RWPE2 (cell line): Measurements from ENCODE around the gene ANKRD50.
A peak's percentile ranks its signal among the peaks of the same experiment; 100 is the strongest.

Source experiments
- ATAC-seq: fragments of 200-7000 bp; cut with Tn5 transposase; 3 replicates; pipeline ENCODE4 v1.9.1; 2021; ENCODE audit warnings: low read depth
- DNase-seq: peaks from one replicate; pipeline ENCODE4 v3.0.0-alpha.2; 2020; ENCODE audit warnings: low spot score
- H3K27ac ChIP-seq: fragments of 450-650 bp; 2 replicates; pipeline ENCODE4 v1.5.1; 2017; ENCODE audit warnings: mild to moderate bottlenecking; ENCODE audit not compliant: poor library complexity, severe bottlenecking
- H3K27me3 ChIP-seq: fragments of 250-450 bp; sonication (Bioruptor Pico); 2 replicates; pipeline ENCODE4 v1.5.1; 2021; ENCODE audit warnings: mild to moderate bottlenecking, moderate library complexity; ENCODE audit not compliant: insufficient read depth, poor library complexity, severe bottlenecking
- H3K36me3 ChIP-seq: fragments of 250-450 bp; sonication (Bioruptor Pico); 2 replicates; pipeline ENCODE4 v1.5.1; 2020; ENCODE audit warnings: low read depth, mild to moderate bottlenecking, moderate library complexity
- H3K4me1 ChIP-seq: fragments of 250-450 bp; sonication (Bioruptor Pico); 2 replicates; pipeline ENCODE4 v1.5.1; 2021; ENCODE audit warnings: mild to moderate bottlenecking, moderate library complexity; ENCODE audit not compliant: insufficient read depth, poor library complexity, severe bottlenecking
- H3K4me3 ChIP-seq: fragments of 250-450 bp; sonication (Bioruptor Pico); 2 replicates; pipeline ENCODE4 v1.5.1; 2021; ENCODE audit warnings: mild to moderate bottlenecking, moderate library complexity; ENCODE audit not compliant: severe bottlenecking
- H3K9me3 ChIP-seq: fragments of 250-450 bp; sonication (Bioruptor Pico); 2 replicates; pipeline ENCODE4 v1.5.1; 2021; ENCODE audit warnings: mild to moderate bottlenecking, moderate library complexity; ENCODE audit not compliant: severe bottlenecking
- CTCF ChIP-seq: fragments of 450-650 bp; IDR thresholded peaks from one replicate; pipeline ENCODE4 v1.5.1; 2017; ENCODE audit warnings: mild to moderate bottlenecking, moderate library complexity; ENCODE audit not compliant: poor library complexity, severe bottlenecking

Gene ANKRD50

DNA sequence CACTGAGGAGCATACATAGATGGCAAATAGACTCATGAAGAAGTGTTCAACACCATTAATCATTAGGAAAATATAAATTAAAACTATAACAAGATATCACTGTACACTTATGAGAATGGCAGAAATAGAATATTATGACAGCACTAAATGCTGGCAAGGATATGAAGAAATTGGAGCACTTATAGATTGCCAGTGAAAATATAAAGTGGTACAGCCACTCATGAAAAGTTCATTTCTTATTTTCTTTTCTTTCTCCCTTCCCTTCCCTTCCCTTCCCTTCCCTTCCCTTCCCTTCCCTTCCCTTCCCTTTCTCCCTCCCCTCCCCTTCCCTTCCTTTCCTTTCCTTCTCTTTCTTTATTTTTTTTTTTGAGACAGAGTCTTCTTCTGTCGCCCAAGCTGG lies 53.7 kb downstream of the ANKRD50 start:
- DNase-seq (no peak), ATAC-seq (no peak)
- H3K27ac ChIP-seq, result no peak overlapping the region
- no peaks in the 10 kb centered on the region for H3K9me3 ChIP-seq
- TF ChIP-seq CTCF, result no peak
- H3K4me1 ChIP-seq, result no peaks in the 10 kb centered on the region
- H3K4me3 ChIP-seq, result no peak overlapping the region
- peaks cover 19% of the 10 kb centered on the region for H3K36me3 ChIP-seq
- H3K27me3 ChIP-seq, result no peaks in the 10 kb centered on the region

GRCh38 chr4:124650614-124651013 lies 61.9 kb downstream of the ANKRD50 start:
- Histone ChIP-seq H3K27me3 (no peaks in the 10 kb centered on the region), H3K27ac (no peak overlapping the region), H3K4me1 (no peaks in the 10 kb centered on the region), H3K4me3 (no peak overlapping the region), H3K9me3 (no peaks in the 10 kb centered on the region), H3K36me3 (peaks cover 16% of the 10 kb centered on the region)
- DNase-seq (no peak), ATAC-seq (no peak)
- TF ChIP-seq CTCF, result no peak

DNA sequence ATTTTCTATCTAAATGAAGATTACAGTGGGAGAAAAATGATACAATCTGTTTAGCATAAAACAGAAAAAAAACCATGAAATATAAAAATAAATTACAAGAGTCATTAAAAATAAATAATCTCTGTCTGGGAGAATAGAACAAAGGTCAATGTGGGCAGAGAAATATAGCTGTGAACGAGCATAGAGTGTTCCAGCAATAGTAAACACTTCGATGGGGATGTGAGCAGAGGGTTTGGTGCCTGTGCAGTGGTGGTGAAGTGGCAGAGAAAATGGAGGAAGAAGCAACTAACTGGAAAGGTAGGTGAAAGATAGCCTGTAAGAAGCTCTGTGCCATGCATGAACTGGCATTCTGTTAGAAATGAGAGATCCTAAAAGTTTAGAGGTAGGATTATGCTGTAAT lies 64.9 kb downstream of the ANKRD50 start:
- DNase-seq, result no peak
- ATAC-seq, result no peak
- no peak for TF ChIP-seq CTCF
- no peaks in the 10 kb centered on the region for H3K9me3 ChIP-seq
- peaks cover 8% of the 10 kb centered on the region; the same call in 1 of the 2 replicates for H3K36me3 ChIP-seq
- H3K4me3 ChIP-seq, result no peak overlapping the region
- peaks cover 5% of the 10 kb centered on the region for H3K4me1 ChIP-seq
- no peak overlapping the region for H3K27ac ChIP-seq
- no peaks in the 10 kb centered on the region for H3K27me3 ChIP-seq

DNA sequence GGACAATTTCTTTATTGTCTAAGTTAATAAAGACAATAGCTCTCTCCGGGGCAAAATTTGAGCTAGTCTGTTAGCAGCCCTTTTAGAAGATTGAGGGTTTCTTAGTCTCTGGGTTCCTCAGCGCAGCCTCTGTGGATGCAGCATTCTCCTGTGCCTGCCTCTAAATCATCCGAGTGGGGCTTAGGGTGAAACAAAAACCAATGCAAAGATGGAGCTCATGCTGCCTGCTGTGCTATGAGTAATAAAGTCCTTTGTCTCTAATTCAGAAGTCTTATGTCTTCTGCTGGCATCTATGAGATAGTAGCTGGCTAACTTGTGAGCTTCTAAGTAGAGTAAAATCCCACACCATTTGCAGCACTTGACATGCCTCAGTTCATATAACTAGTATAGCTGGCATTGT lies 67.9 kb downstream of the ANKRD50 start:
- DNase-seq, result no peak
- peaks cover 1% of the 10 kb centered on the region; the same call in 1 of the 2 replicates for H3K36me3 ChIP-seq
- TF ChIP-seq CTCF, result no peak
- H3K9me3 ChIP-seq, result no peaks in the 10 kb centered on the region
- H3K27ac ChIP-seq, result no peak overlapping the region
- ATAC-seq, result no peak
- H3K4me1 ChIP-seq, result peaks cover 34% of the 10 kb centered on the region
- H3K27me3 ChIP-seq, result no peaks in the 10 kb centered on the region
- no peak overlapping the region for H3K4me3 ChIP-seq

GRCh38 chr4:124642846-124643245 lies 69.7 kb downstream of the ANKRD50 start:
- Histone ChIP-seq H3K36me3 (peaks cover 9% of the 10 kb centered on the region), H3K27ac (peak overlapping the region; percentile 80), H3K27me3 (no peaks in the 10 kb centered on the region), H3K4me1 (peaks cover 38% of the 10 kb centered on the region), H3K4me3 (no peak overlapping the region), H3K9me3 (no peaks in the 10 kb centered on the region)
- no peak for TF ChIP-seq CTCF
- ATAC-seq (no peak), DNase-seq (no peak)
